ENCODE results near the gene EHBP1. TPM values are rescaled to one million over a fixed set of nuclear protein-coding genes. Genes with fewer than 3 reads are reported as not detected.

EHBP1 gene
- total and polyA plus RNA-seq, 2 donors (not counting 1 experiment from before 2014, with no cell fraction given): 129 to 191 TPM

DNA sequence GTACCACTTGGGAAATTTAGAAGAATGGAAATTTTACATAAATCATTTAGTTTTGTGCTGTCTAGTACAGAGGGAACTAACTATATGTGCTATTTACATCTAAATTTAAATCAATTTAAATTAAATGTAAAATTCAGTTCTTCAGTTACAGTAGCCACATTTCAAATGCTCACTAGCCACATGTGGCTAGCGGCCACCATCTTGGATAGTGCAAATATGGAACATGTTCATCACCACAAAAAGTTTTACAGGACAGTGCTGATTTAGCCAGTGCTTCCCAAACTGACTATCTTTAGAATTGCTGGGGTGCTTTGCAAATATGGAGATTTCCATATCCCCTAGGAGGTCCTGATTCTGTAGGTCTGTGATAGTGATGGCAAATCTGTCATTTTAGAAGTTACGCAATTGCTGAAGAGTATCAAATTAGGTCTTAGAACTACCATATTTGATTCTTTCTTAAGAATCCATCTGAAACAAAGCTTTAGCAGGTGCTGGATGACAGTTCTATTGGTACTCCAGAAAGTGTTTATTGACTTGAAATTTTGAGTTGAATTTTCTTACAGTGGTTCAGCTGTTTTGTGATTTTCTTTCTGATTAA, 12.8 kb downstream of the EHBP1 start:
- H3K36me3 ChIP-seq (ENCODE audit: control insufficient read depth, insufficient read depth, low read length): peaks cover 4% of the 10 kb centered on the region
- TF ChIP-seq EZH2 (IDR thresholded peaks at IDR 0.05; ENCODE audit: low read length, missing control alignments): no peak
- TF ChIP-seq, protein P1, sequence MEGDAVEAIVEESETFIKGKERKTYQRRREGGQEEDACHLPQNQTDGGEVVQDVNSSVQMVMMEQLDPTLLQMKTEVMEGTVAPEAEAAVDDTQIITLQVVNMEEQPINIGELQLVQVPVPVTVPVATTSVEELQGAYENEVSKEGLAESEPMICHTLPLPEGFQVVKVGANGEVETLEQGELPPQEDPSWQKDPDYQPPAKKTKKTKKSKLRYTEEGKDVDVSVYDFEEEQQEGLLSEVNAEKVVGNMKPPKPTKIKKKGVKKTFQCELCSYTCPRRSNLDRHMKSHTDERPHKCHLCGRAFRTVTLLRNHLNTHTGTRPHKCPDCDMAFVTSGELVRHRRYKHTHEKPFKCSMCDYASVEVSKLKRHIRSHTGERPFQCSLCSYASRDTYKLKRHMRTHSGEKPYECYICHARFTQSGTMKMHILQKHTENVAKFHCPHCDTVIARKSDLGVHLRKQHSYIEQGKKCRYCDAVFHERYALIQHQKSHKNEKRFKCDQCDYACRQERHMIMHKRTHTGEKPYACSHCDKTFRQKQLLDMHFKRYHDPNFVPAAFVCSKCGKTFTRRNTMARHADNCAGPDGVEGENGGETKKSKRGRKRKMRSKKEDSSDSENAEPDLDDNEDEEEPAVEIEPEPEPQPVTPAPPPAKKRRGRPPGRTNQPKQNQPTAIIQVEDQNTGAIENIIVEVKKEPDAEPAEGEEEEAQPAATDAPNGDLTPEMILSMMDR (conservative IDR thresholded peaks at IDR 0.05 in 1 of 2, IDR thresholded peaks at IDR 0.05 in 1 of 2; ENCODE audit: low read depth in 1 of 2, low read length in 2 of 2): no peak
- no peak for DNase-seq (ENCODE audit: low read depth in 2 of 2)
- H3K27me3 ChIP-seq (ENCODE audit: control insufficient read depth, insufficient read depth, low read length): no peaks in the 10 kb centered on the region
- no peak overlapping the region for H2AFZ ChIP-seq (ENCODE audit: low read length)
- peaks cover 82% of the 10 kb centered on the region for H3K79me2 ChIP-seq (ENCODE audit: control insufficient read depth, insufficient read depth, low read length)
- no peaks in the 10 kb centered on the region for H3K4me1 ChIP-seq (ENCODE audit: control insufficient read depth, extremely low read depth, insufficient read depth, low read length)
- H4K20me1 ChIP-seq (ENCODE audit: control insufficient read depth, extremely low read depth, insufficient read depth, low read length): no peaks in the 10 kb centered on the region
- H3K4me2 ChIP-seq (ENCODE audit: extremely low read depth, insufficient read depth, low read length): no peak overlapping the region
- no peak overlapping the region for H3K27ac ChIP-seq (ENCODE audit: insufficient read depth, low read length)
- no peaks in the 10 kb centered on the region for H3K9me3 ChIP-seq (ENCODE audit: control insufficient read depth, insufficient read depth, low read depth, low read length)
- no peak overlapping the region for H3K4me3 ChIP-seq (replicated peaks in 1 of 4; ENCODE audit: control extremely low read depth in 1 of 4, insufficient read depth in 1 of 4, low read depth in 3 of 4, low read length in 4 of 4)
- no peak overlapping the region for H3K9ac ChIP-seq (ENCODE audit: insufficient read depth, low read length)

DNA sequence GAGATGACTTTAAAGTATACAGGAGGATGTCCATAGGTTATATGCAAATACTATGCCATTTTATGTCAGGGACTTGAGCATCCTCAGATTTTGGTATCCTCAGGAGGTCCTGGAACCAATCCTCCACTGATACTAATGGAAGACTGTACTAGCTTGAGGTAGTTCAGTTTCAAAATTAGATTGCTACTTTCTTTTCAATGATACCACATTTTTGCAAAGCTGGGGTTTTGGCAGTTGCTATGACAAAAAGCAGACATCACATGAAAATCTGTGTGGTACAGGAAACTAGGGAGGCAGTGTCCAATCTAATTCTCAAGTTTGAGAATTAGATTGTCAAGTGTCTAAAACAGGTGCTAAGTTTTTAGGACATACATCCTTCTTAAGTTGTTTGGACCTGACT, 14.2 kb downstream of the EHBP1 start:
- Histone ChIP-seq H3K4me3 (replicated peaks in 1 of 4; ENCODE audit: control extremely low read depth in 1 of 4, insufficient read depth in 1 of 4, low read depth in 3 of 4, low read length in 4 of 4) (no peak overlapping the region), H3K36me3 (ENCODE audit: control insufficient read depth, insufficient read depth, low read length) (peaks cover 4% of the 10 kb centered on the region), H3K9ac (ENCODE audit: insufficient read depth, low read length) (no peak overlapping the region), H3K4me2 (ENCODE audit: extremely low read depth, insufficient read depth, low read length) (no peak overlapping the region), H2AFZ (ENCODE audit: low read length) (no peak overlapping the region), H3K4me1 (ENCODE audit: control insufficient read depth, extremely low read depth, insufficient read depth, low read length) (no peaks in the 10 kb centered on the region), H3K27ac (ENCODE audit: insufficient read depth, low read length) (no peak overlapping the region), H3K27me3 (ENCODE audit: control insufficient read depth, insufficient read depth, low read length) (no peaks in the 10 kb centered on the region), H3K9me3 (ENCODE audit: control insufficient read depth, insufficient read depth, low read depth, low read length) (no peaks in the 10 kb centered on the region), H3K79me2 (ENCODE audit: control insufficient read depth, insufficient read depth, low read length) (peaks cover 85% of the 10 kb centered on the region), H4K20me1 (ENCODE audit: control insufficient read depth, extremely low read depth, insufficient read depth, low read length) (no peaks in the 10 kb centered on the region)
- no peak for DNase-seq (ENCODE audit: low read depth in 2 of 2)
- TF ChIP-seq EZH2 (IDR thresholded peaks at IDR 0.05; ENCODE audit: low read length, missing control alignments): no peak
- TF ChIP-seq, protein P1 (conservative IDR thresholded peaks at IDR 0.05 in 1 of 2, IDR thresholded peaks at IDR 0.05 in 1 of 2; ENCODE audit: low read depth in 1 of 2, low read length in 2 of 2): no peak

DNA sequence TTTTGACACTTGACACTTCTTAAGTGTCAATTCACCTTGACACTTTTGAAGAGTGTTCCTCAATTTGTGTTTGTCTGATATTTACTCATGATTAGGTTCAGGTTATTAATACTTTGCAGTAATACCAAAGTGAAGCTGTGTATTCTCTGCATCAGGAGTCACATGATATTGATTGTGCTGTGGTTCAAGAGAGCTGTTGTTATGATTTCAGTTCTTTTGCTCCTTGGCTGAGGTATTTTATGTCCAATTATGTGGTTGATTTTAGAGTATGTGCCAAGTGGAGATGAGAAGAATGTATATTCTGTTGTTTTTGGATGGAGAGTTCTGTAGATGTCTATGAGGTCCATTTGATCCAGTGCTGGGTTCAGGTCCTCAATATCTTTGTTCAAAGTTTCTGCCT, 17.2 kb downstream of the EHBP1 start:
- Histone ChIP-seq H3K9me3 (ENCODE audit: control insufficient read depth, insufficient read depth, low read depth, low read length) (no peaks in the 10 kb centered on the region), H3K4me2 (ENCODE audit: extremely low read depth, insufficient read depth, low read length) (no peak overlapping the region), H2AFZ (ENCODE audit: low read length) (no peak overlapping the region), H3K27ac (ENCODE audit: insufficient read depth, low read length) (no peak overlapping the region), H3K9ac (ENCODE audit: insufficient read depth, low read length) (no peak overlapping the region), H3K36me3 (ENCODE audit: control insufficient read depth, insufficient read depth, low read length) (peaks cover 1% of the 10 kb centered on the region), H3K4me3 (replicated peaks in 1 of 4; ENCODE audit: control extremely low read depth in 1 of 4, insufficient read depth in 1 of 4, low read depth in 3 of 4, low read length in 4 of 4) (no peak overlapping the region), H3K27me3 (ENCODE audit: control insufficient read depth, insufficient read depth, low read length) (no peaks in the 10 kb centered on the region), H3K4me1 (ENCODE audit: control insufficient read depth, extremely low read depth, insufficient read depth, low read length) (no peaks in the 10 kb centered on the region), H4K20me1 (ENCODE audit: control insufficient read depth, extremely low read depth, insufficient read depth, low read length) (no peaks in the 10 kb centered on the region), H3K79me2 (ENCODE audit: control insufficient read depth, insufficient read depth, low read length) (peaks cover 92% of the 10 kb centered on the region)
- DNase-seq (ENCODE audit: low read depth in 2 of 2): no peak
- TF ChIP-seq, protein P1 (conservative IDR thresholded peaks at IDR 0.05 in 1 of 2, IDR thresholded peaks at IDR 0.05 in 1 of 2; ENCODE audit: low read depth in 1 of 2, low read length in 2 of 2): no peak
- TF ChIP-seq EZH2 (IDR thresholded peaks at IDR 0.05; ENCODE audit: low read length, missing control alignments): no peak

Measured in fibroblast of lung (primary cell).